K562 (cell line): ENCODE measurements around the gene ZNF778. TPM values are rescaled to one million over a fixed set of nuclear protein-coding genes. Genes with fewer than 3 reads are reported as not detected.

Experiments used
- ARID1B ChIP-seq: fragments of 450-650 bp; IDR thresholded peaks from 2 replicates; pipeline ENCODE4 v1.6.1; 2016; ENCODE audit warnings: antibody characterized with exemption, mild to moderate bottlenecking, inconsistent platforms
- BDP1 ChIP-seq: IDR thresholded peaks from 3 replicates; pipeline ENCODE4 v1.6.1; 2011; ENCODE audit not compliant: insufficient read length, insufficient read depth
- CHD7 ChIP-seq: fragments of 200-600 bp; sonication (generic); IDR thresholded peaks from one replicate; pipeline ENCODE4 v1.6.1; 2012; ENCODE audit warnings: mild to moderate bottlenecking, low read depth, low read length, inconsistent platforms
- FOXM1 ChIP-seq, 2 experiments: fragments of 450-650 bp in 1 of 2; sonication (generic) in 1 of 2; formaldehyde crosslinking in 1 of 2; IDR thresholded peaks; 2 replicates each; pipeline versions ENCODE4 v1.6.1 to v1.9.0; 2017 to 2022; ENCODE audit warnings: low read depth in 2 of 2, mild to moderate bottlenecking in 2 of 2, missing genetic modification reagents in 1 of 2, moderate library complexity in 1 of 2
- ZNF239 ChIP-seq: fragments of 250-450 bp; sonication (Bioruptor Pico); IDR thresholded peaks from 2 replicates; pipeline ENCODE4 v1.4.0; 2020; ENCODE audit warnings: mild to moderate bottlenecking
- polyA plus RNA-seq, 8 experiments: library from polyadenylated mRNA; depleted of rRNA in 4 of 8; stranded (reverse) in 5 of 8; unstranded in 3 of 8; fragments of >200 nt; fragmentation: Nextera tagmentation in 2 of 8; fragmentation: Illumina TruSeq in 1 of 8; extraction: Ambion mirVana in 2 of 8; extraction: Trizol in 1 of 8; gene quantifications; 2 replicates each; pipeline versions ENCODE4 v1.2.1 to v1.2.3, GENCODE V29; 2011 to 2014; ENCODE audit warnings: inconsistent platforms in 1 of 8, missing spikeins in 1 of 8
- total RNA-seq, 7 experiments: library from RNA; depleted of rRNA in 6 of 7; stranded (reverse); fragments of >200 nt in 6 of 7; fragmentation: Illumina TruSeq in 2 of 7; extraction: Trizol in 2 of 7; gene quantifications; 2 replicates each; pipeline versions ENCODE4 v1.2.1 to v1.2.3, GENCODE V29; 2011 to 2021; ENCODE audit warnings: low replicate concordance in 1 of 7
- TF ChIP-seq, protein P1 (sequence below): fragments of 450-650 bp; IDR thresholded peaks from 2 replicates; pipeline ENCODE4 v1.6.1; 2016; ENCODE audit warnings: low read depth

The ZNF778 gene
- total and polyA plus RNA-seq, 9 of the 15 experiments (the other 6 are each of a cell fraction or from before 2014, with no cell fraction given), result 0.70 to 60.6 (median 7.5) TPM

DNA sequence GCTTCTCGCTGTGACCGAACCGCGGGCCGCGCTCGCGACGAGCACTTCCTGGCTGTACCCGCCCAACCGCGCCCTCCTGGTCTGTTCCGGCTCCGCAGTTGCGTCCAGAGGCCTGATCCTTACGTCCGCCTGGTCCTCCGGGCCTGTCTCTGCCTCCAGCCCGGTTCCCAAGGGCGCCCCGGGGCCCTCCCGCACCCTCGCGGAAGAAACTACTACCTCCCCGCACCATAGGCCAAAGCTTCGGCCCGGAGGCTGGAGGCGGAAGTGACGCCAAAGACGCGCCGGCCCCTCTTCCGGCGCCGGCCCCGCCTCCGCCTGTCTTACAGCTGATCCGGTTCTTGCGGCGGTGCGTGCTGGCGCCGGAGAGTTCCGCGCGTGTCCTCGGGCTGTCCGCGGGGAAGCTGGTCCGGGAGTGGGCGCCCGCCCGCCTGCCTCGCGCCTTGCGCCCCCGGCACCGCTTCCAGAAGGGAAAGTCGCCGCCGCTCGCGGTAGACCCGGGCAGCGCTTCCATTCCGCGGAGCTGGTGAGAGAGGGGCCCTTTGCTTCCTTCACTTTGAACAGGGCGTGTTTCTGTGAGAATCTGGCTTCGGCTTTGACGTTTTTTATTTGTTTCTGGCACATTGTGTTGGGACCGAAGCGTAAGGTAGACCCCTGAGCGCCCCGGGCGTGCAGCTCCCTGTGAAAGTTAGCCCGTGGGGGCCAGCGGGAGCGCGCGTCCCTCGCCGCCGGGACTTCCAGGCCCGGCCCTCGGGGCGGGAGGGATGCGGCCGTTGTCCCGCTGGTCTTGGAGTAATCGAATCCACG, at the start of gene ZNF778 (continued):
- TF ChIP-seq, protein P1, sequence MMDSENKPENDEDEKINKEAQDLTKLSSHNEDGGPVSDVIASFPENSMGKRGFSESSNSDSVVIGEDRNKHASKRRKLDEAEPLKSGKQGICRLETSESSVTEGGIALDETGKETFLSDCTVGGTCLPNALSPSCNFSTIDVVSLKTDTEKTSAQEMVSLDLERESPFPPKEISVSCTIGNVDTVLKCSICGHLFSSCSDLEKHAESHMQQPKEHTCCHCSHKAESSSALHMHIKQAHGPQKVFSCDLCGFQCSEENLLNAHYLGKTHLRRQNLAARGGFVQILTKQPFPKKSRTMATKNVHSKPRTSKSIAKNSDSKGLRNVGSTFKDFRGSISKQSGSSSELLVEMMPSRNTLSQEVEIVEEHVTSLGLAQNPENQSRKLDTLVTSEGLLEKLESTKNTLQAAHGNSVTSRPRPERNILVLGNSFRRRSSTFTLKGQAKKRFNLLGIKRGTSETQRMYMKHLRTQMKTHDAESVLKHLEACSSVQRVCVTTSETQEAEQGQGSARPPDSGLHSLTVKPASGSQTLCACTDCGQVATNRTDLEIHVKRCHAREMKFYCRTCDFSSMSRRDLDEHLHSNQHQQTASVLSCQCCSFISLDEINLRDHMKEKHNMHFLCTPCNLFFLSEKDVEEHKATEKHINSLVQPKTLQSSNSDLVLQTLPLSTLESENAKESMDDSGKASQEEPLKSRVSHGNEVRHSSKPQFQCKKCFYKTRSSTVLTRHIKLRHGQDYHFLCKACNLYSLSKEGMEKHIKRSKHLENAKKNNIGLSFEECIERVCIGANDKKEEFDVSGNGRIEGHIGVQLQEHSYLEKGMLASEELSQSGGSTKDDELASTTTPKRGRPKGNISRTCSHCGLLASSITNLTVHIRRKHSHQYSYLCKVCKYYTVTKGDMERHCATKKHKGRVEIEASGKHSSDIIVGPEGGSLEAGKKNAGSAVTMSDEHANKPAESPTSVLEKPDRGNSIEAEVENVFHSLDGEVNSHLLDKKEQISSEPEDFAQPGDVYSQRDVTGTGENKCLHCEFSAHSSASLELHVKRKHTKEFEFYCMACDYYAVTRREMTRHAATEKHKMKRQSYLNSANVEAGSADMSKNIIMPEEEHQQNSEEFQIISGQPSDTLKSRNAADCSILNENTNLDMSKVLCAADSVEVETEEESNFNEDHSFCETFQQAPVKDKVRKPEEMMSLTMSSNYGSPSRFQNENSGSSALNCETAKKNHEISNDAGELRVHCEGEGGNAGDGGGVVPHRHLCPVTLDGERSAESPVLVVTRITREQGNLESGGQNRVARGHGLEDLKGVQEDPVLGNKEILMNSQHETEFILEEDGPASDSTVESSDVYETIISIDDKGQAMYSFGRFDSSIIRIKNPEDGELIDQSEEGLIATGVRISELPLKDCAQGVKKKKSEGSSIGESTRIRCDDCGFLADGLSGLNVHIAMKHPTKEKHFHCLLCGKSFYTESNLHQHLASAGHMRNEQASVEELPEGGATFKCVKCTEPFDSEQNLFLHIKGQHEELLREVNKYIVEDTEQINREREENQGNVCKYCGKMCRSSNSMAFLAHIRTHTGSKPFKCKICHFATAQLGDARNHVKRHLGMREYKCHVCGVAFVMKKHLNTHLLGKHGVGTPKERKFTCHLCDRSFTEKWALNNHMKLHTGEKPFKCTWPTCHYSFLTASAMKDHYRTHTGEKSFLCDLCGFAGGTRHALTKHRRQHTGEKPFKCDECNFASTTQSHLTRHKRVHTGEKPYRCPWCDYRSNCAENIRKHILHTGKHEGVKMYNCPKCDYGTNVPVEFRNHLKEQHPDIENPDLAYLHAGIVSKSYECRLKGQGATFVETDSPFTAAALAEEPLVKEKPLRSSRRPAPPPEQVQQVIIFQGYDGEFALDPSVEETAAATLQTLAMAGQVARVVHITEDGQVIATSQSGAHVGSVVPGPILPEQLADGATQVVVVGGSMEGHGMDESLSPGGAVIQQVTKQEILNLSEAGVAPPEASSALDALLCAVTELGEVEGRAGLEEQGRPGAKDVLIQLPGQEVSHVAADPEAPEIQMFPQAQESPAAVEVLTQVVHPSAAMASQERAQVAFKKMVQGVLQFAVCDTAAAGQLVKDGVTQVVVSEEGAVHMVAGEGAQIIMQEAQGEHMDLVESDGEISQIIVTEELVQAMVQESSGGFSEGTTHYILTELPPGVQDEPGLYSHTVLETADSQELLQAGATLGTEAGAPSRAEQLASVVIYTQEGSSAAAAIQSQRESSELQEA, result no peak
- TF ChIP-seq ARID1B, result no peak; the same call in 1 of the 2 replicates
- no peak for TF ChIP-seq FOXM1 (IDR thresholded peaks at IDR 0.05; ENCODE audit: low read depth)
- no peak for TF ChIP-seq FOXM1 (CRISPR knock-in tag; IDR thresholded peaks at IDR 0.05; ENCODE audit: low read depth)
- no peak for TF ChIP-seq CHD7
- no peak for TF ChIP-seq ZNF239
- TF ChIP-seq BDP1, result no peak
